Measurements from ENCODE around the gene ADGRB2.

ADGRB2 gene

GRCh38 chr1:31689854-31690253, 74.3 kb downstream of the ADGRB2 start:
- Histone ChIP-seq H3K27me3 (replicated peaks; ENCODE audit: insufficient read depth, low read length) (peaks cover 89% of the 10 kb centered on the region), H3F3A (ENCODE audit: insufficient read depth, low read length) (no peaks in the 10 kb centered on the region), H3K79me2 (ENCODE audit: low read length) (no peaks in the 10 kb centered on the region), H3K9me2 (replicated peaks; ENCODE audit: insufficient read depth, low read length) (no peaks in the 10 kb centered on the region), H2AFZ (ENCODE audit: low read length) (no peak overlapping the region), H3K36me3 (replicated peaks; ENCODE audit: insufficient read depth, low read length) (no peaks in the 10 kb centered on the region), H3K9ac (ENCODE audit: low read length) (no peak overlapping the region), H4K20me1 (ENCODE audit: insufficient read depth, low read length) (no peaks in the 10 kb centered on the region), H3K27ac (ENCODE audit: low read length) (no peak overlapping the region), H3K4me1 (ENCODE audit: low read length) (no peaks in the 10 kb centered on the region), H3K4me3 (ENCODE audit: low read length) (no peak overlapping the region), H3K4me2 (ENCODE audit: low read depth, low read length) (no peak overlapping the region), H3K9me3 (replicated peaks; ENCODE audit: insufficient read depth, low read length) (no peaks in the 10 kb centered on the region)
- TF ChIP-seq EZH2phosphoT487 (IDR thresholded peaks at IDR 0.05; ENCODE audit: low read length) (no peak), EZH2 (optimal IDR thresholded peaks at IDR 0.05; ENCODE audit: low read depth, low read length) (no peak), CTCF (IDR thresholded peaks at IDR 0.05; ENCODE audit: low read length) (no peak)
- DNase-seq, result no peak

- no peak for DNase-seq
- Histone ChIP-seq H2AFZ (ENCODE audit: low read length) (no peak overlapping the region), H3K27ac (ENCODE audit: low read length) (no peak overlapping the region), H3K4me2 (ENCODE audit: low read depth, low read length) (no peak overlapping the region), H3K79me2 (ENCODE audit: low read length) (no peaks in the 10 kb centered on the region), H4K20me1 (ENCODE audit: insufficient read depth, low read length) (no peaks in the 10 kb centered on the region), H3K27me3 (replicated peaks; ENCODE audit: insufficient read depth, low read length) (peaks cover 89% of the 10 kb centered on the region), H3K36me3 (replicated peaks; ENCODE audit: insufficient read depth, low read length) (no peaks in the 10 kb centered on the region), H3K9ac (ENCODE audit: low read length) (no peak overlapping the region), H3F3A (ENCODE audit: insufficient read depth, low read length) (no peaks in the 10 kb centered on the region), H3K9me3 (replicated peaks; ENCODE audit: insufficient read depth, low read length) (no peaks in the 10 kb centered on the region), H3K4me3 (ENCODE audit: low read length) (no peak overlapping the region), H3K9me2 (replicated peaks; ENCODE audit: insufficient read depth, low read length) (no peaks in the 10 kb centered on the region), H3K4me1 (ENCODE audit: low read length) (no peaks in the 10 kb centered on the region)
- TF ChIP-seq EZH2 (optimal IDR thresholded peaks at IDR 0.05; ENCODE audit: low read depth, low read length) (no peak), EZH2phosphoT487 (IDR thresholded peaks at IDR 0.05; ENCODE audit: low read length) (no peak), CTCF (IDR thresholded peaks at IDR 0.05; ENCODE audit: low read length) (no peak)
These were observed 74.8 kb downstream of the ADGRB2 start for GRCh38 chr1:31689379-31689778.

GRCh38 chr1:31688233-31688918, 75.8 kb downstream of the ADGRB2 start:
- Histone ChIP-seq H3K4me2 (ENCODE audit: low read depth, low read length) (no peak overlapping the region), H3K27ac (ENCODE audit: low read length) (no peak overlapping the region), H3K9me3 (replicated peaks; ENCODE audit: insufficient read depth, low read length) (no peaks in the 10 kb centered on the region), H3K27me3 (replicated peaks; ENCODE audit: insufficient read depth, low read length) (peaks cover 94% of the 10 kb centered on the region), H3K4me3 (ENCODE audit: low read length) (no peak overlapping the region), H3F3A (ENCODE audit: insufficient read depth, low read length) (no peaks in the 10 kb centered on the region), H3K9me2 (replicated peaks; ENCODE audit: insufficient read depth, low read length) (no peaks in the 10 kb centered on the region), H3K79me2 (ENCODE audit: low read length) (no peaks in the 10 kb centered on the region), H2AFZ (ENCODE audit: low read length) (no peak overlapping the region), H3K9ac (ENCODE audit: low read length) (no peak overlapping the region), H3K4me1 (ENCODE audit: low read length) (no peaks in the 10 kb centered on the region), H4K20me1 (ENCODE audit: insufficient read depth, low read length) (no peaks in the 10 kb centered on the region), H3K36me3 (replicated peaks; ENCODE audit: insufficient read depth, low read length) (no peaks in the 10 kb centered on the region)
- TF ChIP-seq EZH2phosphoT487 (IDR thresholded peaks at IDR 0.05; ENCODE audit: low read length) (no peak), EZH2 (optimal IDR thresholded peaks at IDR 0.05; ENCODE audit: low read depth, low read length) (no peak), CTCF (IDR thresholded peaks at IDR 0.05; ENCODE audit: low read length) (no peak)
- DNase-seq, result no peak

Measured in MM.1S (cell line).